Ovary (tissue), 3 donors: ENCODE measurements around the gene MEGF10.

Experiments
- CTCF ChIP-seq, 3 donors: fragments of 450-650 bp in 2 of 3; fragments of 200-600 bp in 1 of 3; IDR thresholded peaks; one replicate each; pipeline versions ENCODE4 v1.5.1 to v1.8.0; 2016 to 2022; ENCODE audit warnings: antibody characterized with exemption in 3 of 3, mild to moderate bottlenecking in 1 of 3
- EP300 ChIP-seq: sonication (generic); formaldehyde crosslinking; IDR thresholded peaks from one replicate; pipeline ENCODE4 v1.6.1; 2017; ENCODE audit warnings: antibody characterized with exemption
- POLR2A ChIP-seq: fragments of 450-650 bp; IDR thresholded peaks from one replicate; pipeline ENCODE4 v1.6.1; 2017; ENCODE audit warnings: antibody characterized with exemption, mild to moderate bottlenecking, moderate library complexity
- donor health status: DM: no; HTN: no; CAD: no.

DNA sequence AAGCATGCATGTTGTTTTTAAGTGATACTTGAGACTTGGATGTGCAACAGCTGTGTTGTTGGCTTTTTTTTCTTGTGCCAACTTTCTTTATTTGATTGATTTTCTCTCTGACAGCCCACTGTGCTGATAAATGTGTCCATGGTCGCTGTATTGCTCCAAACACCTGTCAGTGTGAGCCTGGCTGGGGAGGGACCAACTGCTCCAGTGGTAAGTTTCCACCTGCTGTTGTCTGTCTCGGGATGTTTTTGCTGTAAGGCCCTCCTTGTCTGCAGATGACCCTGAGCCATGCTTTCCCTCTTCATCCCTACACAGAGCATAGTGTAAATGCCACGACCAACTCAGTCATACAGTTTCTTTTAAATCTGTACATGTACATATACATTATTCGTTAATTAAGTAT, 79.2 kb downstream of the MEGF10 start:
- TF ChIP-seq CTCF (IDR thresholded peaks at IDR 0.05), result no peak
- no peak for TF ChIP-seq POLR2A
- TF ChIP-seq EP300, result no peak
